ENCODE results near the gene ITPR3.
"Not testable (repeated sequence)": the region's sequence is repeated elsewhere in the genome, so short reads cannot be mapped to it uniquely, and the experiment has no call there.

The ITPR3 gene

DNA sequence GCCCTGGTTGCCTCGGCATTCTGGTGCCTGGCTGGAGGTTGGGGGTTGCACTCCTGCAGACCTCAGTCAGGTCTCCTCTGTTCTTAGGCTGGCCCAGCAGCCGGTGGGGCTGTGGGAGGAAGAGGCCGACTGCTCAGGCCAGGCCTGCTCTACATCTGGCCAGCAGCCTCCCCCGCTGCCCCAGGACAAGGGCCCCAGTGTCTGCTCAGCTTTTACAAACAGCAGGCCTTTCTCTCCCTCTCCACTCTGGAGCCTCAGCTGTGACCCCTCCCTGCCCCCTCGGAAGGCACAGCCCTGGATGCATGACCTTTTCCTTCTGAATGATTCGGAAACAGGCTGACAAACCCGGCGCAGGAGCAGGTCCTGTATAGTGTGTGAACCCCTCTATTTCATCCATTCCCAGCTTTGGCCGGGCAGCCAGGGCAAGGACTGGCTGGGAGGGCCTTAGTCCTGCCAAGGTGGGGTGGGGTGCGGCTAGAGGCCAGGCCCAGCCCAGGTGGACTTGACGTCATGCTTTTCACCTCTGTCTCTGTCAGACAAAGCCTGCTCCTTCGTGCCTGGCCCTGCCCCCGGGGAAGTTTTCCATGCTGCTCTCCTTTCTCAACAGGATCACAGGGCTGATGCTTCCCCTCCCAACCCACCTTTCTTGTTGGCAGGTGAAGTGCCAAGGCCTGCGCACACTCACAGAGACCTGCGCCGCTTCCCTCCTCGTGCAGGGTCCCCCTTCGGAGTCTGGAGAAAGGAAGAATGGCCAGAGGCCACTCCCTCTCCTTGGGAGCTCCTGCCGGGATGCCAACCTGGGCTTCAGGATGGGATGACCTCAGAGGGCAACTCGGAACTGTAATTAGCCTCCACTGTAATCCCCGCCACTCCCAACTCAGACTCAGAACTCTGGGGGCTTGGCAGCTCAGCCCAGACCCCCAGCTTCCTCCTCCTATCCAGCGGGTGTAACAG, 10.1 kb upstream of the ITPR3 start:
- in situ Hi-C loops (cut with MboI; ENCODE audit: low sequenced_read_pairs): no loop called here

DNA sequence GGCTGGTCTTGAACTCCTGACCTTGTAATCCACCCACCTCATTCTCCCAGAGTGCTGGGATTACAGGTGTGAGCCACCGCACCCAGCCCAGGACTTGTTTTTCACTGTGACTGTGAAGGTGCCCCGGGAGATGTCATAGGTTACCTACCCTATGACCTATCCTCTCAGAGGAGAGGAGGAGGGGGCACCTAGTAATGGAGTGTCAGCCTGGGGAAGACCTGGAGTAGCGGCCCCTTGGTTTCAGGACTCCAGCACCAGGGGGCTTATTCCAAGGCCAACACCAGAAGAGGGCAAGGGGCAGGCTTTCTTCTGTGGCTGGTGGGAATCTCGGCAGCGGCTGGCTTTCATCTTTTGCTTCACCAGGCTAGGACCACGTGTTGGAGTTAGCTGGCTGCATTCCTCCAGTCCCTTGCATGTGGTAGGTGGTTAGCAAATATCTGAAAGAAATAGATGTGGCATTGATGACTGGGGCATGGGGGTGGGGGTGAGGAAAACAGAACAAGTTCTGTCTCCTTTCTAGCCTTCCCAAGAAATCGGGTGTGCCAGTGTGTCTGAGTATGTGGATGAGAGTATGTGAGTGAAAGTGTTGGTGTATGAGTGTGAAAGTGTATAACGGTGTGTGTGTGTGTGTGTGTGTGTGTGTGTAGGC, 7.9 kb upstream of the ITPR3 start:
- in situ Hi-C loops (cut with MboI; ENCODE audit: low sequenced_read_pairs): no loop called here

DNA sequence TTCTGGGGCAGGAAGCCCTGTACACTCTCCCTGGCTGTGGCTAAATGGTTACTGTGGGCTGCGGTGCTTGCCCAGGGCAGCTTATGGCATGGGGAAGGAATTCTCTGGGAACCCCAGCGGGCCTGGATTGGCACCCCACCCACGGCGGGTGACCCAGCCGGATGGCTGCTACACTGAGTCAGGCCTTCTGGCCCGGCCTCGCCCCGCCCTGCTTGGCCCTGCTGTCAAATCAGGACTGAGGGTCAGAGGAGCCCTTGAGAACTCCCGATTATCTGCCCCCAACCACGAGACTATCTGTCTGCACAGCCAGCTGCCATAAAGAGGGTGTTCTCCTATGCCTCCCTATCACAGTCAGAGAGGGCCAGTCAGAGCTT, 7.3 kb upstream of the ITPR3 start:
- in situ Hi-C loops (cut with MboI; ENCODE audit: low sequenced_read_pairs): no loop called here

DNA sequence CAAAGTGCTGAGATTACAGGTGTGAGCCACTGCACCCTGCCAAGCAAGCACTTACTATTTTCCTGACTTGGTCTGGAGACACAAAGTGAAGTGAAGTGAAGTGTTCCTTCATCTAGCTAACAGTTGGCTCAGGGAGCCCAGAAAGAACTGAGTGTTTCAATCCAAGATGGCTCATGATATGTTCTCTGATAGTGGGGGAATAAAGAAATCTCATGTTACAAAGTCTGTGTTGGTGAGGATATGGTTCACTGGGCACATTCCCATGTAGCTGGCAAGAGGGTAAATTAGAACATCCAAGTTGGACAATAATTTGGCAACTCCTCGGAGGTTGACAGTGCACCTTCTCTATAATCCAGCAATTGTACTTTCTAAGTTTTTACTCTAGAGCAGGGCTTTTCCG, 5.0 kb upstream of the ITPR3 start:
- in situ Hi-C loops (cut with MboI; ENCODE audit: low sequenced_read_pairs): no loop called here

DNA sequence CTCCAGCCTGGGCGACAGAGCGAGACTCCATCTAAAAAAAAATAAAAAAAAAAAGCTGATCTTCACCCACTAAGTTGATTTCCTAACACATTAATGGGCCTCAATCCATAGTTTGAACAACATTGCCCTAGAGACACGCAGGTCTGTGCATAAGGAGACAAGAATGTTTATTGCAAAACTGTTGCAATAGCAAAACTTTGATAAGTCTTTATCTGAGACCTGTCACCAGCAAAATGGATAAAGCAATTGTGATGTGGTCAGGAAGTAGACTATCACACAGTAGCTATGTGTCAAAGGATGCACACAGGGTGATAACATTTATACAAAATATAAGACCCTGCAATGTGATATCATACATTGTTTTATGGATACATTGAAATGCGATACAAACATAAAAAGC, 4.2 kb upstream of the ITPR3 start:
- in situ Hi-C loops (cut with MboI; ENCODE audit: low sequenced_read_pairs): no loop called here

DNA sequence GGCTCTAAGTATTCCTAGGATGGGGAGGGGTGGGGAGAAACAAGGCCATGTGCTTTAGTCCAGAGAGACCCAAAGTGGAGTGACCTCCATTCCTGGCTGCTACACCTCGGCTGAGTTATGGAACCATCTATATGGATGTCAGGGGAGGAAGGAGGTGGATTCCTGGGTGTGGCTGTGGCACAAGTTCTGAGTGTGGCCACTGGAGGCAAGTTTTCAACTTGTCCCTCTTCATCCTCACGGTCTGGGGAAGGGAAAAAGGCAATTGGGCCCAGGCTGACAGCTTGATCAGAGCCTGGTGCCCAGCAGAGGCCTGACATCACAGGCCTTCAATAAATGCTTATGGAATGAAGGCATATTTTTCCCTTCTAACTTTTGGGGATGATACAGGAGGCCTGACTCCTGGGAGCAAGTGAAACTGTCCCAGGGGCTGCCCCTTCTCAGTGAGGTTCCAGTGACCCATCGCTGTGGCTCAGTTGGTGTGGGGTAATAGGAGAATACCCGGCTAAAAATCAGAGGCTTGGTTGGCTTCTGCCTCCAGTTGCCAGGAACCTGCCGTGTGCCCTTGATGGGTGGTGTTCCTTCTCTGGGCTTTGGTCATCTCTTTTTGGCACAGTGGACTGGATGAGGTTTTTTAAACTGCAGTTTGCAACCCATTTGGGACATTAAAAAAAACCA, 1.8 kb upstream of the ITPR3 start:
- in situ Hi-C loops (cut with MboI; ENCODE audit: low sequenced_read_pairs): no loop called here

DNA sequence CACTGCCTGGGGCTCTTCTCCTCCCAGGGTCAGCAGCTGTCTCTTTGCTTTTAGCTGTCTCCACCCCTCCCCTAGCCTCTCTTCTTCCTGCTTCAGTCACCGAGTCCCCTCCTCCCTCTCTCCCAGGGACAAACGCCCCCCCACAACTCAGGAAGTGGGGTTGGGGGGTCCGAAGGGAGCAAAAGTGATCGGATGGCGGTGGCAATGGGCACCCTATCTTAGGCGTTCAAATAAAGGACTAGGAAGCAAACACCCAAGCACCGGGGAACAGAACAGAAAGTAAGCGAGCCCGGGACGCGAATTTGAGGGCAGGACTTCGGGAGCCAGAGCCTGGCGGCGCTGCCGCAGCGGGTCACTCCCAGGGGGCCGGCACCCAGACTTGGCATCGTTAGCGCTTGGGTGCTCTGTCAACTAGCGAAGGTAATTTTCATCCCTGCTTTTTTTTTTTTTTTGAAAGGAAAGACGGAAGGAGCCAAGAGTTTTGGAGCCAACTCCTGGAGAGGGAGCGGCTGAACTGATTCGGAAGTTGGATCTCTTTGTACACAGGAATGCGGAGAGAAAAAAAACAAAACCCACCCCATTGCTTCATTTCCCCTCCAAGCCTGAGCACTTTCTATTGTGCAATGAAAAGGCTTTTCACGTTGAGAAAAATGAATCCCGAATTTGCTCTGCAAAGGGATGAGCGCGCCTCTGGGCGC, 815 bp upstream of the ITPR3 start:
- in situ Hi-C loops (cut with MboI; ENCODE audit: low sequenced_read_pairs): no loop called here

DNA sequence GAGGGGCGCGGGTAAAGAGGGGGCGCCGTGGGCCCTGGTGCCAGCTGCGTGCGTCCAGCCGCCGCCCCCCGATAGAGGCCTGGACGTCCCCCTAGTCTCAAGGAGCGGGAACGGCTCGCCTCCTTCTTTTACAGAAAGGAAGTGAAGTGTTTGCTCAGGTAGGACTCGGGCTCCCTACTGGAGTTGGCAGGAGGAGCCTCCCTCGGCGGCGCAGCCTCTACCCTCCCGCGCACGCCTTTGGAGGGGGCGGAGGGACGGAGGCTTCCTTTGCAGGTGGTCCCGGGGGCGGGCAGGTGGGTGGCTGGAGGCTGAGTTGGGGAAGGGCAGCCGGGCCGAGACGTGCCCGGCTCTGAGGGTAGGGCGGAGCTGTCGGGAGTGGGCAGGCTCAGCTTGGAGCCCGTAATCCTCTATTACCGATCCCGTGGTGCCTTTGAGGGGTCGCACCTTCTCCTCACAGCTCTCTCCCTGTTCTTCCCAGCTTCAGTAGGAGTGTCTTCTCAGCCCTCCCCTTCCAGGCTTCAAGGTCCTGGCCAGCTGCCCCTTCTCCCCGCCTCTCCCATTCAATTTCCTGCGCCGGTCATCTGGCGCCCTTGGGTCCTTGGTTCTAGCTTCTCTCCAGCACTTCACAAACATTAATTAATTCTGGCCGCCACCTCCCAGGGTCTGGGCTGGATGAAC, 728 bp downstream of the ITPR3 start:
- in situ Hi-C loops (cut with MboI; ENCODE audit: low sequenced_read_pairs): no loop called here

DNA sequence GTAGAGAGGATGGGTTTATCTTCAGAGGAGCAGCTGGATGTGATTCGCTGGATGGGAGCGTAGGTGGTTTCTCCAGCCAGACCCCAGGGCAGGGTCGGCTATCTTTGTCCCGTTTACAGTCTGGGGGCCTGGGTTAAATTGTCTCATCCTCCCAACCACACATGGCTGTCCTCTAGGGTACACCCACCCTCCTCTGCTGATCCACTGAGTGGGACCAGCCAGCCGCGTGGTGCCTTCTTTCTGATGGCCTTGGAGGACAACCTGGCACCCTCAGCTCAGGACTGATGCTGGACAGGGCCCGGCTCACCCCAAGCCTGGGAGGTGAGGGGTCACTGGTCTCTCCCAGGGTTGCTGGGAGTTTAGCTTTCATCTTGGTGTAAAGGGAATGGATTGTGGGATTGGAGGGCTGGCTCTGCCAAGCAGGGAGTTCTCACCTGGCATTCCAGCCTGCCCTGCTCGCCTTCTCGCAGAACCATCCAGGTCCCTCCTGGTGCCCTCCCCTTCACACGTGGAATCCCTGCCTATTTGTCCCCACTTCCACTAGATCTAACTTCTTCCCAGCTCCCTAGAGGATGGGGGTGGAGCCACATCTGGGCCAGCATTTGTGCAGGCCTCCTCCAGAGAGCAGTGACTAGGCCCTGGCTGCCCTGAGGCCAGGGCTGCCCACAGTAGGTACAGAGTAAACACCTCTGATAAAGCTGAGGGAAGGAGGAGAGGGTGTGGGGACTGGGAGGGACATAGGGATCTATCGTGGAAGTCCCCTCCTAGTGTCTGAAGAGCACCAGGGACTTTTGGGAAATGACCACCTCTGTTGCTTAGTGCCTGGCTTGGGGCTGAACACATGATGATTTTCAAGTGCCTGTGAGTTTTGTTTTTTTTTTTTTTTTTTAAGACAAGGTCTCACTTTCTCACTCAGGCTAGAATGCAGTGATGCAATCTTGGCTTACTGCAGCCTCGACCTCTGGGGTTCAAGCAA, 1.6 kb downstream of the ITPR3 start:
- in situ Hi-C loops (cut with MboI; ENCODE audit: low sequenced_read_pairs): no loop called here

DNA sequence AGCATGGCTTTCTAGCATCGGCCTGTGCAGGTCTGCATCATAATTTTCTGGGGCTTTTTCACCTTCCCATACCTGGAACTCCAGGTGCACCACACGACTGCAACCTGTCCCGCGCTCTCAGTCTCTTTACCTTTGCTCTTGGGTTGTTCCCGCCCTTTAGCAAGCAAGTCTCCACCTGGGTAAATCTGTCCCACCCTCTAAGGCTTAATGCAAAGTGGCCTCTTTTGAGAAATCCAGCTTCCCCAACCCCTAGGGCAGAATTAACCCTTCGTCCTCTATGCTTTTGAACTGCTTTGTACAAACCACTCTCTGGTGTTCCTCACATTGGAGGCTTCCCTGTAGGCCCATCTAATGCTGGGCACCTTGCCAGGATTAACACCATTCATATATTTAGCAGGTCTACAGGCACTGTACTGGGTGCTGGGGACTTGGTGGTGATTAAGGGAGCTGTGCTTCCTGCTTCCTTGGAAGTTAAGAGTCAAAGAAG, 2.8 kb downstream of the ITPR3 start:
- in situ Hi-C loops (cut with MboI; ENCODE audit: low sequenced_read_pairs): no loop called here

DNA sequence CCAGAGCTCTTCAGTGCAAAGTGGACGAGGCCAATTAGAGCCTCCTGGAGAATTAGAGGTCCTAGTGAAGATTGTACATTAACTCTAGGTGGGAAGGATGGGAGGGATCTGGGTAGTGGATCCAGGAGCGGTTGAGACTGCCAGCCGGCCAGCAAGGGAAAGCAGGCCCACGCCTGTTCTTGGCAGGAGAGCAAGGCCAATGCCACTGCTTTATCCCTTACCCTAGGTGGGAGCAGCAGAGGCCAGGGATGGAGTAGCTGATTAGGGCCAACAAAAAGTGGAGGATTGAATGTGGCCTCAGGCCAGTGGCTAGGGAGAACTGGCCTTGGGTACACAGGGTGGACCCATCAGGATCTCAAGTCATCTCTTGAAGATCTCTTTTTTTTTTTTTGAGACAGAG, 3.7 kb downstream of the ITPR3 start:
- in situ Hi-C loops (cut with MboI; ENCODE audit: low sequenced_read_pairs): no loop called here

DNA sequence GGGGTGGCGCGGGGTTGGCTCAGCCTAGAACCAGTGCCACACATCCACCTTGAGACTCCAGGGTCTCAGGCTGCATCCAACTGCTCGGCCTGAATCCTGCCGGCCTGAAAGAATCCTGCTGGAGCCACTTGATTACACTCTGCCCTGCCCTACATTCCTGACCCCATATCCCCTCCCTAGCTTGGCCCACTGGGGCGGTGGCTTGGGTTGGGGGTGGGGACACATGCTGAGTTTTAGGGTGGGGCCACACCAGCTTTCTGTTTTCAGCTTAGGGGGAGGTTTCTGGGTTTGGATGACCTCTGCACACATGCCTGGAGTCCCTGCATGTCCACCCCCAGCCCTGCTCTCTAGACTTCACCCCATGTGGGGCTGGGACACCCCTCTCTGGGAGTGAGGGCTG, 6.8 kb downstream of the ITPR3 start:
- in situ Hi-C loops (cut with MboI; ENCODE audit: low sequenced_read_pairs): no loop called here

DNA sequence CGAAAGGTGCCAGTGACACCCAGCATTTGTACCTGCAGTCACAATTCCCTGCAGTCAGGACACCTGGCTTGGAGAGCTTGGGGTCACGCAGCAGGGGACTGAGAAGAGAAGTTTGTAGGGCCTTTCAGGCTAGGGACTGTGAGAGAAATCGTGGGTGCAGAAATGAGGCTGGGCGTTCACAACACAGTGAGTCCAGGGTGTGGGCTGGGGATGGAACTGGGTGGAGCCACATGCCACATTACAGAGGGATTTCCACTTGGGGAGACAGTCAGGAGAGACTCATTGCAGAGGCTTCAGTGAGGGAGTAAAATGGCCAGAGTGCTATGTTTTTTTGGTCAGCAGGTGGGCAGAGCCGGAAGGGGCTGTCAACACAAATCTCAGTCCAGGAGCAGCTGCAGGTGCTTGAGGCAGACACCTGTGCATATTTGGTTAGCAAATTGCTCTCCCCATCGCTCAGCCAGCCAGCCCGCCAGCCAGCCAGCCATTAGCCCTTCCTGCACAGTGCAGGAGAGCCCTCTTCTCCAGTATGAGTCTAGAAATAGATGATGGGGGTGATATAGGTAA, 7.4 kb downstream of the ITPR3 start:
- in situ Hi-C loops (cut with MboI; ENCODE audit: low sequenced_read_pairs): no loop called here

DNA sequence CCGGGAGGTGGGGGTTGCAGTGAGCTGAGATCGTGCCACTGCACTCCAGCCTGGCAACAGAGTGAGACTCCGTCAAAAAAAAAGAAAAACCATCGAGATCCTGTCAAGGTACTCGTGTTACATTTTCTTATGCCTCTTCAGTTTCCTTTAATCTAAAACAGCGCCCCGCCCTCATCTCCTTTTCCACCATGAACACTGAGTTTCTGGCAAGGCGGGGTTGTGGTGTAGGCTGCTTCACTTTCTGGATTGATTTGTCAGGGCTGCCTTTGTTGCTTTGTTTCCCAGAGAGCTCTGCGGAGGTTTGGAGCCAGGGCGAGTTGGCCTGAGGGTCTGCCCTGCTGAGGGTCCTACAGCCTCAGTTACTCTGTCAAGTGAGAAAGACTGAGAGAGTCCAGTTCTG, 8.9 kb downstream of the ITPR3 start:
- in situ Hi-C loops (cut with MboI; ENCODE audit: low sequenced_read_pairs): no loop called here

DNA sequence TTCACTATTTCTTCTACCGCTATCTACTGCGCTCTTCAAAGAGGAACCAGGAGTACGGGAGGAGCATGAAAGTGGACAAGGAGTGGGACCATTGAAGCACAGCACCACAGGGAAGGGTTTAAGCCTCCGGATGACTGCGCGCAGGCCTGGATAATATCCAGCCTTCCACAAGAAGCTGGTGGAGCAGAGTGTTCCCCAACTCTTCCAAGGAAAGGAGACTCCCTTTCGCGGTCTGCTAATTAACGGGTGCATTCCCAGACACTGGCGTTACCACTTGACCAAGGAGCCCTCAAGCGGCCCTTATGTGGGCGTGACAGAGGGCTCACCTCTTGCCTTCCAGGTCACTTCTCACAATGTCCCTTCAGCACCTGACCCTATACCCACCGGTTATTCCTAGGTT, 10.4 kb downstream of the ITPR3 start:
- in situ Hi-C loops (cut with MboI; ENCODE audit: low sequenced_read_pairs): not testable (repeated sequence)

DNA sequence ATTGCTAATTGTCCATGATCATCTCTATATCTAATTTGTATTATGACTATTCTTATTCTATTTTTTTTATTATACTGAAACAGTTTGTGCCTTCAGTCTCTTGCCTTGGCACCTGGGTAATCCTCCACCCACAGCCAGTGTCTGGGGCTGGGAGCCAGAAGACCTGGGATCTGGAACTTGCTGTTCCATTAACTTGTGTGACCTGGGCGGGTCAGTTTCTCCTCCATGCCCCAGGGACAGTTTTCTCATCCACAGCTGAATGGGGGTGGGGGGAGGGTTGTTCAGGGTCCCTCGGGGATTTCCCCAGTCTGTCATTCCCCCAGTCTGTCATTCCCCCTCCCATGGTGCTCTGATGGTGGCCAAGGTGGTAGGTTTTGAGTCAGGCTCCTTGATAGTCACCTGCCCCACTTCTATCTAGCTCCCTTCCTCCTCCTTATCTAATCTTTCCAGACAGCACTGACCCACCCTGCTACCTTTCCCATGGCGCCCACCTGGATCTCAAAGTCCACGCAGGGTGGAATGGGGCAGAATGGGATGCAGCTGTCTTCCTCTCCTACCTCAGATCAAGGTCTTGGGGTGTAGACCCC, 10.9 kb downstream of the ITPR3 start:
- in situ Hi-C loops (cut with MboI; ENCODE audit: low sequenced_read_pairs): no loop called here

DNA sequence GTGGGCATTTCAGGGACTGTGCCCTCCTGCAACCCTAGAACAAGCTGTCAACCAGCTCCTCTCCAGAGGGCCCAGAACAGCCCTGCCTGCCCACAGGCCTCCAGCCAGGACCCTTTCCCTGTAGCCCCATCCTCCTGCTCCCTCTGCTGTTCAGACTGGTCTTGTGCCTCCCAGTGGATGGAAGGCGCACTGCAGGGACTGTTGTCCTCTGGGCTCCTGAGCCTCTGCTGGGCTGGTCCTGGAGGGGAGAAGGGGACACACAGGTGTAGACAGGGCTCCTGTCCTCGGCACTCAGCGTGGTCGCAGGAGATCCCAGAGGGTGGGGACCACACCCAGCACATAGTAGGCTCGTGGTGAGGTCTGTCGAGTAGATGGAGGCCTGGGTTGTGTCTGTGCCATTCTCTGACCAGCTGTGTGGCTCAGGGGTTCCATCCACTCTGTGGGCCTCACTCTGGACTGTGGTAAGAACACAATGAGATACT, 11.5 kb downstream of the ITPR3 start:
- in situ Hi-C loops (cut with MboI; ENCODE audit: low sequenced_read_pairs): no loop called here

DNA sequence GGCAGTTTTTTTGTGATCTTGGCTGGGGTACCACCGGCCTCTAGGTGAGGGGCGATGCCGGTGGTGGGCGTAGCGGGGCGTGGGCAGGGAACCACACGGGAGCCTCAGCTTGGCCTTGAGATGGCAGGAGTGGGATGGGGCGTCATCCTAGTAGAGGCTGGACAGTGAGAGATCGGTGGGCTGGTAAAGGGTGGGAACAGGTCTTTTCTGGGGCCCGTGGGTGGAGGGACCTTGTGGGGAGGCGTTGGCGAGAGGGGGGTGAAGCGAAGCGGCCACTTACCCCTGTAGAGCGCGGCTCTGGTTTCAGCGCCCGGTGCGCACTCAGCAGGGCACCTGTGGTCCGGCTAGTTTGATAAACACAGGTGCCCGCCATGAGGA, 12.0 kb downstream of the ITPR3 start:
- in situ Hi-C loops (cut with MboI; ENCODE audit: low sequenced_read_pairs): no loop called here

All from hTERT RPE-1 (cell line).